Gastrocnemius medialis (tissue), 4 donors: ENCODE measurements around the gene FNDC5. TPM values are rescaled to one million over a fixed set of nuclear protein-coding genes. Genes with fewer than 3 reads are reported as not detected.

ENCODE experiments used
- ATAC-seq, 2 donors: fragments of 150-250 bp; one replicate each; pipeline ENCODE4 v1.9.1; 2016
- DNase-seq, 2 donors: peaks; one replicate each; pipeline ENCODE4 v3.0.0-alpha.2; 2019
- H3K27ac ChIP-seq, 4 donors: fragments of 200-600 bp; sonication (generic); 1 replicate in 1 of 4; 2 replicates in 3 of 4; pipeline ENCODE4 v1.5.1; 2016 to 2018; ENCODE audit warnings: mild to moderate bottlenecking in 2 of 4, moderate library complexity in 1 of 4
- H3K27me3 ChIP-seq, 3 donors: fragments of 200-600 bp; sonication (generic) in 2 of 3; 1 replicate in 1 of 3; 2 replicates in 2 of 3; pipeline versions ENCODE4 v1.5.1 to v1.6.0; 2016 to 2019; ENCODE audit warnings: mild to moderate bottlenecking in 1 of 3, moderate library complexity in 1 of 3
- H3K36me3 ChIP-seq, 2 donors: fragments of 200-600 bp; sonication (generic) in 1 of 2; one replicate each; pipeline ENCODE4 v1.5.1; 2017 to 2018
- H3K4me1 ChIP-seq, 2 donors: fragments of 200-600 bp; sonication (generic) in 1 of 2; one replicate each; pipeline ENCODE4 v1.5.1; 2016 to 2017; ENCODE audit warnings: mild to moderate bottlenecking in 2 of 2
- H3K4me3 ChIP-seq, 4 donors: fragments of 200-600 bp; sonication (generic) in 3 of 4; 1 replicate in 1 of 4; 2 replicates in 3 of 4; pipeline ENCODE4 v1.5.1; 2016 to 2019; ENCODE audit warnings: mild to moderate bottlenecking in 2 of 4
- H3K9me3 ChIP-seq, 3 donors: fragments of 200-600 bp; sonication (generic) in 2 of 3; 1 replicate in 1 of 3; 2 replicates in 2 of 3; pipeline ENCODE4 v1.5.1; 2016 to 2019
- POLR2A ChIP-seq, 2 donors: fragments of 450-650 bp; IDR thresholded peaks; one replicate each; pipeline ENCODE4 v1.6.1; 2017; ENCODE audit warnings: antibody characterized with exemption in 2 of 2, mild to moderate bottlenecking in 2 of 2, moderate library complexity in 2 of 2
- in situ Hi-C, 4 donors: fragments of 200-750 bp; cut with MboI; loops; one replicate each; pipeline versions ENCODE4 v1.15.0 to v1.8.0; 2017; ENCODE audit warnings: low sequenced_read_pairs in 4 of 4
- intact Hi-C: fragments of 100-400 bp; cut with DNase I; formaldehyde crosslinking; loops from one replicate; pipeline ENCODE4 v1.15.1; 2023; ENCODE audit warnings: low total_unique reads
- total RNA-seq, 4 donors: library from RNA; depleted of rRNA; stranded (reverse); fragments of >200 nt; gene quantifications; one replicate each; pipeline versions ENCODE4 v1.1.0 to v1.2.3, GENCODE V29; 2016
- TF ChIP-seq, protein P1 (sequence below), 5 experiments: fragments of 450-650 bp in 3 of 5; fragments of 200-600 bp in 2 of 5; sonication (generic) in 2 of 5; IDR thresholded peaks in 4 of 5; conservative IDR thresholded peaks in 1 of 5; 1 replicate in 4 of 5; 2 replicates in 1 of 5; pipeline ENCODE4 v1.5.1; 2016 to 2019; ENCODE audit warnings: antibody characterized with exemption in 5 of 5, mild to moderate bottlenecking in 3 of 5, moderate library complexity in 3 of 5

FNDC5 gene
- total RNA-seq, 4 donors from 2014 or later, result 39.6 to 274 (median 114) TPM

DNA sequence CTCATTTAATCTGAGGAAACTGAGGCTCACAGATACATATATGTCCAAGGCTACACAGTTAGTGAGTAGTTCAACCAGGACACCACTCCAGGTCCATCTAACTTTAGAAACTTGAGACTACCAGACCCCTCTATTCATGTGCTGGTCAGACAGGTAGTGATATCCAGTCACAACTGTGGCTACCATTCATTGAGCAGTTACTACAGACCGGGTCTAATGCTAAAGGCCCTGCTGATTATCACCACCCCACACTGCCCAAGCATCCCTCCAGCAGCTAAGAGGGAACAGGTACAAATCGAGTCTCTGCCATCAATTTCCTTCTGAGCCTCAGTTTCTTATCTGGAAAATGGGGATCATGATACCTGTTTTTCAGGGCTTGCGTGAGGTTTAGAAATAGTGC, 20.9 kb upstream of the FNDC5 start:
- Histone ChIP-seq H3K4me3 (no peak overlapping the region), H3K27ac (no peak overlapping the region), H3K27me3 (peaks cover 36 to 45% (median 42%) of the 10 kb centered on the region in 3 donors), H3K9me3 (no peaks in the 10 kb centered on the region), H3K36me3 (no peaks in the 10 kb centered on the region), H3K4me1 (peaks cover 6 to 9% of the 10 kb centered on the region in 2 donors)
- no peak for ATAC-seq
- no peak for DNase-seq
- in situ Hi-C loops, result no loop called here
- no peak for TF ChIP-seq POLR2A (IDR thresholded peaks at IDR 0.05)
- TF ChIP-seq, protein P1, sequence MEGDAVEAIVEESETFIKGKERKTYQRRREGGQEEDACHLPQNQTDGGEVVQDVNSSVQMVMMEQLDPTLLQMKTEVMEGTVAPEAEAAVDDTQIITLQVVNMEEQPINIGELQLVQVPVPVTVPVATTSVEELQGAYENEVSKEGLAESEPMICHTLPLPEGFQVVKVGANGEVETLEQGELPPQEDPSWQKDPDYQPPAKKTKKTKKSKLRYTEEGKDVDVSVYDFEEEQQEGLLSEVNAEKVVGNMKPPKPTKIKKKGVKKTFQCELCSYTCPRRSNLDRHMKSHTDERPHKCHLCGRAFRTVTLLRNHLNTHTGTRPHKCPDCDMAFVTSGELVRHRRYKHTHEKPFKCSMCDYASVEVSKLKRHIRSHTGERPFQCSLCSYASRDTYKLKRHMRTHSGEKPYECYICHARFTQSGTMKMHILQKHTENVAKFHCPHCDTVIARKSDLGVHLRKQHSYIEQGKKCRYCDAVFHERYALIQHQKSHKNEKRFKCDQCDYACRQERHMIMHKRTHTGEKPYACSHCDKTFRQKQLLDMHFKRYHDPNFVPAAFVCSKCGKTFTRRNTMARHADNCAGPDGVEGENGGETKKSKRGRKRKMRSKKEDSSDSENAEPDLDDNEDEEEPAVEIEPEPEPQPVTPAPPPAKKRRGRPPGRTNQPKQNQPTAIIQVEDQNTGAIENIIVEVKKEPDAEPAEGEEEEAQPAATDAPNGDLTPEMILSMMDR (IDR thresholded peaks at IDR 0.05 in 4 of 5, conservative IDR thresholded peaks at IDR 0.05 in 1 of 5), result no peak
- intact Hi-C loops, result no loop called here

DNA sequence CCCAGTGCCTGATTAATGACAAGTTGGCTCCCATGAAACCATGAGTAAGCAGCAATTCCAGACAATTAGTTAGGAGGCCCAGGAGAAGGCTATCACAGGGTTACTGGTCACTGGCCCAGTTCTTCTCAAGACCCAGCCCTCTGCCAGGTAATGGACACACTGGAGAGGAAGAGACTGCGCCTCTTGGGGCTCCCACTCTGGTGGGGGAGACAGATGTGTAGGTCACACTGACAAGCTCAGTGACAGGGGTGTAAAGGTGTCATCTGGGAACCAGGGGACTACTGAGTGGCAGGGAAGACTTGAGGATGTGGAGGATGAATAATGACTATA, 20.5 kb upstream of the FNDC5 start:
- Histone ChIP-seq H3K4me3 (no peak overlapping the region), H3K27me3 (peaks cover 39 to 47% (median 43%) of the 10 kb centered on the region in 3 donors)
- in situ Hi-C loops, result no loop called here

DNA sequence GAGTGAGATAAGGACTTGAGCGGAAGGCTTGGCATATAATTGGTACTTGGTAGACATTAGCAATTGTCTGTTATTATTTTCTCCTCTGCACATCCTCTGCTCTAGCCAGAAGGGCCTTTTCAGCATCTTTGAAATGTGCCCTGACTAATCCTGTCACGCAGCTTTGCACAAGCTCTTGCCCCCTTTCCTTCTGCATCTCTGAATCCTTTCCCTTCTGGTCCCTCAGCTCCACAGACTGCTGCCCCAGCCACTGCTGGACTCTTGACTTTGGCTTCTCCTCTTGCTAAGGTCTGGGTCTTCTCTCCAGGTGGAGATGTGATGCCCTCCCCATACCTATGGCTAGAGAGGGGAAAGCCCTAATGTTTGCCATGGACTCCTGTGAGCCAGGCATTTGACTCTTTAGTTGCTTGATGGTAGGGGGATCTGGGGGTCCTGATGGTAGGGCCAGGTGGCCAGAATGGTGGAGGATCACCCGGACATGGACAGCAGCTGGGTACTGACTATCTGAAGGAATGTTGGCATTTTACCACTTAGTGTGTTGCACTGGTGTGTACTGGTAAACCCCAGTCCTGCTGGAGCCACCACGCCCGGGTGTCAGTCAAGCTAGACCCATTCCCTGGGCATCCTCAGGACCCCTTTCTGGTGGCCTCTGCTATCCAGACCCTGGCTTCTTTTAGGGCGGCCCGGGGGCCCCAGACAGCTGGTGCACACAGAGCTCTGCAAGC, 20.0 kb upstream of the FNDC5 start:
- Histone ChIP-seq H3K27me3 (peaks cover 39 to 52% (median 46%) of the 10 kb centered on the region in 3 donors), H3K9me3 (no peaks in the 10 kb centered on the region), H3K27ac (no peak overlapping the region), H3K4me3 (no peak overlapping the region), H3K4me1 (peaks cover 6 to 9% of the 10 kb centered on the region in 2 donors), H3K36me3 (no peaks in the 10 kb centered on the region)
- intact Hi-C loops (no loop called here), in situ Hi-C loops (no loop called here)
- TF ChIP-seq, protein P1 (IDR thresholded peaks at IDR 0.05 in 4 of 5, conservative IDR thresholded peaks at IDR 0.05 in 1 of 5), result no peak
- no peak for TF ChIP-seq POLR2A (IDR thresholded peaks at IDR 0.05)
- ATAC-seq (no peak), DNase-seq (no peak)

More for the DNA sequence above, 20.5 kb upstream of the FNDC5 start:
- no peaks in the 10 kb centered on the region for H3K36me3 ChIP-seq
- TF ChIP-seq, protein P1 (IDR thresholded peaks at IDR 0.05 in 4 of 5, conservative IDR thresholded peaks at IDR 0.05 in 1 of 5), result no peak
- TF ChIP-seq POLR2A (IDR thresholded peaks at IDR 0.05), result no peak
- H3K9me3 ChIP-seq, result no peaks in the 10 kb centered on the region
- no peak overlapping the region for H3K27ac ChIP-seq
- peaks cover 6 to 9% of the 10 kb centered on the region in 2 donors for H3K4me1 ChIP-seq
- DNase-seq, result no peak
- ATAC-seq, result no peak
- intact Hi-C loops, result no loop called here

DNA sequence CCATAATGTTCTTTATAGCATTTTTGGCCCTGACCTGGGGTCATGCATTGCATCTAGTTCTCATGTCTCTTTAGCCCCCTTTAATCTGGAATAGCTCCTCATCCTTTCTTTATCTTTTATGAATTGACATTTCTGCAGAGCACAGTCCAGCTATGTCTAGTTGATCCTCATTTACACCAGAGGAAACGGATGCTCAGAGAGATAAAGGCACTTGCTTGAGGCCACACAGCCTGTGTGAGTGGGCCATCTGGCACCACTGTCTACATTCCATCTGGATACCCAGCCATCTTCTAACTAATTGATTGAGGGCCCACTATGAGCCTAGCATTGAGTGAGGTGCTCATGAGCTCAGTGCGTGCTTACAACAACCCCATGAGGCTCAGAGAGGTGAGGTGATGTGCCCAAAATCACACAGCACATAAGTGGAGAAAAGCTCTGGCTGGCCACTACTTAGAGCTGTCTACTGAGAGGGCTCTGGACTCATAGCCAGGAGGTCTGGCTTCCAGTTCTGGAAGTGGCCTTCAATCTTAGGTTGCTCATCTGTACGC, 19.1 kb upstream of the FNDC5 start:
- DNase-seq, result no peak
- H3K4me1 ChIP-seq, result peaks cover 6 to 9% of the 10 kb centered on the region in 2 donors
- H3K27ac ChIP-seq, result no peak overlapping the region
- no peaks in the 10 kb centered on the region for H3K9me3 ChIP-seq
- intact Hi-C loops (no loop called here), in situ Hi-C loops (no loop called here)
- no peaks in the 10 kb centered on the region for H3K36me3 ChIP-seq
- no peak for TF ChIP-seq POLR2A (IDR thresholded peaks at IDR 0.05)
- TF ChIP-seq, protein P1 (IDR thresholded peaks at IDR 0.05 in 4 of 5, conservative IDR thresholded peaks at IDR 0.05 in 1 of 5), result no peak
- no peak overlapping the region for H3K4me3 ChIP-seq
- peaks cover 39 to 56% (median 51%) of the 10 kb centered on the region in 3 donors for H3K27me3 ChIP-seq
- no peak for ATAC-seq
